Parathyroid adenoma (tissue), 2 donors: ENCODE measurements around the gene AGXT2.

ENCODE experiments used
- H2AFZ ChIP-seq: fragments of 300-600 bp; sonication (generic); one replicate; pipeline ENCODE4 v1.7.0; 2017; ENCODE audit warnings: antibody characterized with exemption, mild to moderate bottlenecking
- H3K27ac ChIP-seq: fragments of 300-600 bp; sonication (generic); one replicate; pipeline ENCODE4 v1.7.0; 2017
- H3K27me3 ChIP-seq: fragments of 300-600 bp; sonication (generic); one replicate; pipeline ENCODE4 v1.7.0; 2017; ENCODE audit warnings: low read length; ENCODE audit not compliant: control insufficient read depth, insufficient read depth
- H3K36me3 ChIP-seq: fragments of 300-600 bp; sonication (generic); one replicate; pipeline ENCODE4 v1.7.0; 2017; ENCODE audit warnings: low read length; ENCODE audit not compliant: control insufficient read depth, insufficient read depth
- H3K4me1 ChIP-seq: fragments of 300-600 bp; sonication (generic); one replicate; pipeline ENCODE4 v1.7.0; 2017; ENCODE audit warnings: control low read depth
- H3K4me2 ChIP-seq: fragments of 300-600 bp; sonication (generic); one replicate; pipeline ENCODE4 v1.7.0; 2017; ENCODE audit warnings: low read length
- H3K4me3 ChIP-seq: fragments of 300-600 bp; sonication (generic); one replicate; pipeline ENCODE4 v1.7.0; 2017; ENCODE audit warnings: low read depth, low read length
- H3K79me2 ChIP-seq: fragments of 300-600 bp; sonication (generic); one replicate; pipeline ENCODE4 v1.7.0; 2017; ENCODE audit warnings: control low read depth
- H3K9ac ChIP-seq: fragments of 300-600 bp; sonication (generic); one replicate; pipeline ENCODE4 v1.7.0; 2017; ENCODE audit warnings: mild to moderate bottlenecking
- H3K9me3 ChIP-seq: fragments of 300-600 bp; sonication (generic); one replicate; pipeline ENCODE4 v1.7.0; 2017; ENCODE audit warnings: low read length; ENCODE audit not compliant: control insufficient read depth
- CTCF ChIP-seq: fragments of 300-600 bp; sonication (generic); IDR thresholded peaks from one replicate; pipeline ENCODE4 v1.7.0; 2017; ENCODE audit warnings: antibody characterized with exemption, mild to moderate bottlenecking
- donor health status: primary hyperparathyroidism.

Gene AGXT2

GRCh38 chr5:35026280-35026840, 21.4 kb downstream of the AGXT2 start:
- Histone ChIP-seq H3K4me1 (no peaks in the 10 kb centered on the region), H3K27ac (no peak overlapping the region), H2AFZ (no peak overlapping the region), H3K27me3 (no peaks in the 10 kb centered on the region), H3K9ac (no peak overlapping the region), H3K4me2 (no peak overlapping the region), H3K36me3 (no peaks in the 10 kb centered on the region), H3K4me3 (no peak overlapping the region), H3K9me3 (no peaks in the 10 kb centered on the region), H3K79me2 (no peaks in the 10 kb centered on the region)
- TF ChIP-seq CTCF: no peak

- no peaks in the 10 kb centered on the region for H3K9me3 ChIP-seq
- no peaks in the 10 kb centered on the region for H3K27me3 ChIP-seq
- H3K36me3 ChIP-seq: no peaks in the 10 kb centered on the region
- H3K79me2 ChIP-seq: no peaks in the 10 kb centered on the region
- H3K9ac ChIP-seq: no peak overlapping the region
- no peak overlapping the region for H3K4me2 ChIP-seq
- no peak overlapping the region for H2AFZ ChIP-seq
- H3K4me3 ChIP-seq: no peak overlapping the region
- no peaks in the 10 kb centered on the region for H3K4me1 ChIP-seq
- no peak overlapping the region for H3K27ac ChIP-seq
- TF ChIP-seq CTCF: no peak
Observed at GRCh38 chr5:35024911-35025510, 22.7 kb downstream of the AGXT2 start.

- H3K9me3 ChIP-seq: no peaks in the 10 kb centered on the region
- no peak overlapping the region for H2AFZ ChIP-seq
- no peak overlapping the region for H3K27ac ChIP-seq
- no peaks in the 10 kb centered on the region for H3K27me3 ChIP-seq
- no peaks in the 10 kb centered on the region for H3K4me1 ChIP-seq
- H3K4me3 ChIP-seq: no peak overlapping the region
- H3K4me2 ChIP-seq: no peak overlapping the region
- H3K36me3 ChIP-seq: no peaks in the 10 kb centered on the region
- H3K79me2 ChIP-seq: no peaks in the 10 kb centered on the region
- H3K9ac ChIP-seq: no peak overlapping the region
- no peak for TF ChIP-seq CTCF
Observed at GRCh38 chr5:35023391-35024178, 24.2 kb downstream of the AGXT2 start.

GRCh38 chr5:35016174-35017051, 31.3 kb downstream of the AGXT2 start:
- Histone ChIP-seq H3K9ac (no peak overlapping the region), H3K9me3 (no peaks in the 10 kb centered on the region), H3K36me3 (no peaks in the 10 kb centered on the region), H3K4me1 (no peaks in the 10 kb centered on the region), H3K27me3 (no peaks in the 10 kb centered on the region), H3K4me2 (no peak overlapping the region), H3K27ac (no peak overlapping the region), H3K79me2 (no peaks in the 10 kb centered on the region), H2AFZ (no peak overlapping the region), H3K4me3 (no peak overlapping the region)
- TF ChIP-seq CTCF: no peak
